ENCODE results near the gene CHST12.

CHST12 gene

DNA sequence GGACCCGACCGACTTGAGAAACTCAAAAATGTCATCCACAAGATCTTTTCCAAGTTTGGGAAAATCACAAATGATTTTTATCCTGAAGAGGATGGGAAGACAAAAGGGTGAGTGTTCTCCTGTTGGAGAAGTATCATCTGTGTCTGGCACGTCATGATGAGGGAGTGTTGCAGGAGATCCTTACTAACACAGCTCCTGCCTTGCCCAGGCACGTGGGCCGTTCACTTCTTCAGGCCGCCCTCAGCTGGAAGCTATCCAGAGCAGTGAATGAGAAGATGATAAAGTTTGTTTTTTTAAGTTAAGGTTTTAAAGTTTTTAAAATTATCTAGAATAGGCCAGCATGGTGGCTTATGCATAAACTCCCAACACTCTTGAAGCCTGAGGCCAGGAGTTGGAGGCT, 42.6 kb upstream of the CHST12 start:
- no peak for TF ChIP-seq SIN3A (IDR thresholded peaks at IDR 0.05; ENCODE audit: borderline replicate concordance, insufficient read depth, low read length)
- TF ChIP-seq, protein P1, sequence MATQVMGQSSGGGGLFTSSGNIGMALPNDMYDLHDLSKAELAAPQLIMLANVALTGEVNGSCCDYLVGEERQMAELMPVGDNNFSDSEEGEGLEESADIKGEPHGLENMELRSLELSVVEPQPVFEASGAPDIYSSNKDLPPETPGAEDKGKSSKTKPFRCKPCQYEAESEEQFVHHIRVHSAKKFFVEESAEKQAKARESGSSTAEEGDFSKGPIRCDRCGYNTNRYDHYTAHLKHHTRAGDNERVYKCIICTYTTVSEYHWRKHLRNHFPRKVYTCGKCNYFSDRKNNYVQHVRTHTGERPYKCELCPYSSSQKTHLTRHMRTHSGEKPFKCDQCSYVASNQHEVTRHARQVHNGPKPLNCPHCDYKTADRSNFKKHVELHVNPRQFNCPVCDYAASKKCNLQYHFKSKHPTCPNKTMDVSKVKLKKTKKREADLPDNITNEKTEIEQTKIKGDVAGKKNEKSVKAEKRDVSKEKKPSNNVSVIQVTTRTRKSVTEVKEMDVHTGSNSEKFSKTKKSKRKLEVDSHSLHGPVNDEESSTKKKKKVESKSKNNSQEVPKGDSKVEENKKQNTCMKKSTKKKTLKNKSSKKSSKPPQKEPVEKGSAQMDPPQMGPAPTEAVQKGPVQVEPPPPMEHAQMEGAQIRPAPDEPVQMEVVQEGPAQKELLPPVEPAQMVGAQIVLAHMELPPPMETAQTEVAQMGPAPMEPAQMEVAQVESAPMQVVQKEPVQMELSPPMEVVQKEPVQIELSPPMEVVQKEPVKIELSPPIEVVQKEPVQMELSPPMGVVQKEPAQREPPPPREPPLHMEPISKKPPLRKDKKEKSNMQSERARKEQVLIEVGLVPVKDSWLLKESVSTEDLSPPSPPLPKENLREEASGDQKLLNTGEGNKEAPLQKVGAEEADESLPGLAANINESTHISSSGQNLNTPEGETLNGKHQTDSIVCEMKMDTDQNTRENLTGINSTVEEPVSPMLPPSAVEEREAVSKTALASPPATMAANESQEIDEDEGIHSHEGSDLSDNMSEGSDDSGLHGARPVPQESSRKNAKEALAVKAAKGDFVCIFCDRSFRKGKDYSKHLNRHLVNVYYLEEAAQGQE (IDR thresholded peaks at IDR 0.05; ENCODE audit: insufficient read depth in 1 of 2, low read depth in 2 of 2, low read length in 2 of 2) = no peak

DNA sequence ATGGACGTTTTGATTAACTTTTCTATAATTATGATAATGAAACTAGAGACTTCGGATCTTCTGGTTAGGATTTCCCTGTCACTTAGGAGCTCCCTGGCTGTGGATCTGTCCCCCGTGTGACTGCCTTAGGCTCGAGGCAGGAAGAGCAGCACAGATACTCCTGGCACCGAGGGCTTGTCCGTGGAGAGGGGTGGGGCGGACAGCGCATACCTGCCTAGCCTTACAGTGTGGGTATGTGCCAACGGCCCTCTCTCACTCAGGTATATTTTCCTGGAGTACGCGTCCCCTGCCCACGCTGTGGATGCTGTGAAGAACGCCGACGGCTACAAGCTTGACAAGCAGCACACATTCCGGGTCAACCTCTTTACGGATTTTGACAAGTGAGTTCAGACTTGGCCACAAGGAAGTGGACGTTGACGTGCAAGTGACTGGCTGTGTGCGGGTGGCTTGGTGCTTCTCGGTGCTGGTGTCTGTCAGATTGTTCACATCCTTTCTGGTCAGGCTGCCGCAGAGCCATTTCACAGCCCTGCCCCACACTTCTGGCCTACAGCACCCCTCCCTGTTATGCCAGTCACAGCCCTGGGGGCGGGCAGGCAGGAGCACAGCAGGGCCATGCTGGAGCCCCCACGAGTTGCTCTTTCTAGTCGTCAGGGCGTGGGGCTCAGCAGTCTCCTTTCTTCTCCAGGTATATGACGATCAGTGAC, 40.9 kb upstream of the CHST12 start:
- TF ChIP-seq SIN3A (IDR thresholded peaks at IDR 0.05; ENCODE audit: borderline replicate concordance, insufficient read depth, low read length) = no peak
- TF ChIP-seq, protein P1 (IDR thresholded peaks at IDR 0.05; ENCODE audit: insufficient read depth in 1 of 2, low read depth in 2 of 2, low read length in 2 of 2) = no peak
- TF ChIP-seq POLR2AphosphoS5 (IDR thresholded peaks at IDR 0.05; ENCODE audit: low read depth, low read length) = no peak
- no peak for TF ChIP-seq TAF1 (IDR thresholded peaks at IDR 0.05; ENCODE audit: borderline replicate concordance, insufficient read depth, low read length)
- TF ChIP-seq FOXP2 (optimal IDR thresholded peaks at IDR 0.05; ENCODE audit: borderline replicate concordance, extremely low read depth, extremely low read length, insufficient read depth) = no peak

GRCh38 chr7:2369139-2369538, 34.3 kb upstream of the CHST12 start:
- TF ChIP-seq POLR2AphosphoS5 (IDR thresholded peaks at IDR 0.05; ENCODE audit: low read depth, low read length) (0 out of 2 replicates have a peak, but pooled peaks have one; percentile 13), FOXP2 (optimal IDR thresholded peaks at IDR 0.05; ENCODE audit: borderline replicate concordance, extremely low read depth, extremely low read length, insufficient read depth) (no peak)

- no peak for TF ChIP-seq TAF1 (IDR thresholded peaks at IDR 0.05; ENCODE audit: borderline replicate concordance, insufficient read depth, low read length)
- TF ChIP-seq, protein P1 (IDR thresholded peaks at IDR 0.05; ENCODE audit: insufficient read depth in 1 of 2, low read depth in 2 of 2, low read length in 2 of 2) = no peak
- TF ChIP-seq SIN3A (IDR thresholded peaks at IDR 0.05; ENCODE audit: borderline replicate concordance, insufficient read depth, low read length) = no peak
- TF ChIP-seq FOXP2 (optimal IDR thresholded peaks at IDR 0.05; ENCODE audit: borderline replicate concordance, extremely low read depth, extremely low read length, insufficient read depth) = no peak
- no peak for TF ChIP-seq POLR2AphosphoS5 (IDR thresholded peaks at IDR 0.05; ENCODE audit: low read depth, low read length)
Measured at GRCh38 chr7:2371329-2371728, 32.1 kb upstream of the CHST12 start.

DNA sequence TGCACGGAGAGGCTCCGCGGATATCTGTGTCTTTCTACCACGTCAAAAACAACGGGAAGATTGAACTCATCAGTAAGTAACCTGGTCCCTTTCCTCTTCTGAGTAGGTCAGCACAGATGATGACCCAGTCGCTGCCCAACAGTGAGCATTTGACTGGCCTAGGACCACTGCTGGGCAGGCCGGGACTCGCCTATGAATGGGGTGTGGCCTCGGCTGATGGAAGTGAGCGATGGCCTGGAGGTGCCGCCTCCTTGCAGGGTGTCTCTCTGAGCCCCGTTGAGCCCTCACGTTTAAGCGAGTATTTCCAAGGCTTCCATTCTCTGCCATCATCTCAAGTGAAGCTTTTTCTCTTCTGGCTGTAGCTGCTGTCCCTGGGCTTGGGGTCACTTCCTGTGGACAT, 30.7 kb upstream of the CHST12 start:
- TF ChIP-seq POLR2AphosphoS5 (IDR thresholded peaks at IDR 0.05; ENCODE audit: low read depth, low read length) (no peak), TAF1 (IDR thresholded peaks at IDR 0.05; ENCODE audit: borderline replicate concordance, insufficient read depth, low read length) (no peak), FOXP2 (optimal IDR thresholded peaks at IDR 0.05; ENCODE audit: borderline replicate concordance, extremely low read depth, extremely low read length, insufficient read depth) (no peak), SIN3A (IDR thresholded peaks at IDR 0.05; ENCODE audit: borderline replicate concordance, insufficient read depth, low read length) (no peak)
- TF ChIP-seq, protein P1 (IDR thresholded peaks at IDR 0.05; ENCODE audit: insufficient read depth in 1 of 2, low read depth in 2 of 2, low read length in 2 of 2) = no peak

Measured in PFSK-1 (cell line).